ENCODE results near the gene LIN7C. TPM values are rescaled to one million over a fixed set of nuclear protein-coding genes. Genes with fewer than 3 reads are reported as not detected.

The LIN7C gene
- total and polyA plus RNA-seq, 12 donors = 7.2 to 53.4 (median 33.6) TPM

GRCh38 chr11:27468209-27468994 is 38.2 kb downstream of the LIN7C start:
- Histone ChIP-seq H3K27me3 (no peaks in the 10 kb centered on the region), H3K4me1 (replicated peaks in 1 of 2) (peaks cover 37 to 73% of the 10 kb centered on the region in 2 donors), H3K9me3 (replicated peaks in 1 of 3) (no peaks in the 10 kb centered on the region), H3K36me3 (replicated peaks in 1 of 2) (no peaks in the 10 kb centered on the region), H3K27ac (peak overlapping the region in 4 of 5 donors; percentile 33 to 80 (median 69)), H3K4me3 (peak overlapping the region in 1 of 4 donors; percentile 30)
- 24 to 64% (median 47%) methylated on average over 5 of the region's 5 CpGs for WGBS, 4 donors
- peak in 2 of 7 donors; percentile 17 to 19 for DNase-seq
- intact Hi-C loops (cut with DNase I) = loop anchor here in 1 of 2 donors (10.0 kb wide), 1 partner anchor 74 kb away; no protein-coding TSS in a partner anchor
- TF ChIP-seq CTCF (IDR thresholded peaks at IDR 0.05) (no peak), POLR2A (IDR thresholded peaks at IDR 0.05) (peak in 1 of 2 donors; percentile 6)

- no peaks in the 10 kb centered on the region for H3K9me3 ChIP-seq (replicated peaks in 1 of 3)
- DNase-seq = no peak
- H3K4me3 ChIP-seq = peak overlapping the region in 1 of 4 donors; percentile 7
- H3K27me3 ChIP-seq = no peaks in the 10 kb centered on the region
- no peak for TF ChIP-seq CTCF (IDR thresholded peaks at IDR 0.05)
- 82 to 87% (median 83%) methylated on average over 13 of the region's 13 CpGs for WGBS, 4 donors
- peak overlapping the region in 2 of 5 donors; percentile 67 to 71 for H3K27ac ChIP-seq
- peaks cover 41 to 71% of the 10 kb centered on the region in 2 donors for H3K4me1 ChIP-seq (replicated peaks in 1 of 2)
- no peaks in the 10 kb centered on the region for H3K36me3 ChIP-seq (replicated peaks in 1 of 2)
- intact Hi-C loops (cut with DNase I) = loop anchor here in 1 of 2 donors (10.0 kb wide), 1 partner anchor 73 kb away; no protein-coding TSS in a partner anchor
Observed at GRCh38 chr11:27467181-27467913, 39.2 kb downstream of the LIN7C start.

- Histone ChIP-seq H3K27ac (no peak overlapping the region), H3K36me3 (replicated peaks in 1 of 2) (no peaks in the 10 kb centered on the region), H3K4me1 (replicated peaks in 1 of 2) (peaks cover 43 to 71% of the 10 kb centered on the region in 2 donors), H3K4me3 (no peak overlapping the region), H3K27me3 (no peaks in the 10 kb centered on the region), H3K9me3 (replicated peaks in 1 of 3) (no peaks in the 10 kb centered on the region)
- WGBS, 4 donors = 59 to 61% (median 60%) methylated on average over 1 of the region's 1 CpG
- DNase-seq = no peak
- no peak for TF ChIP-seq CTCF (IDR thresholded peaks at IDR 0.05)
- no peak for TF ChIP-seq POLR2A (IDR thresholded peaks at IDR 0.05)
- intact Hi-C loops (cut with DNase I) = loop anchor here in 1 of 2 donors (10.0 kb wide), 1 partner anchor 72 kb away; no protein-coding TSS in a partner anchor
Observed at GRCh38 chr11:27466363-27466762, 40.2 kb downstream of the LIN7C start.

- Histone ChIP-seq H3K27me3 (no peaks in the 10 kb centered on the region), H3K36me3 (replicated peaks in 1 of 2) (no peaks in the 10 kb centered on the region), H3K27ac (no peak overlapping the region), H3K4me1 (replicated peaks in 1 of 2) (peaks cover 43 to 68% of the 10 kb centered on the region in 2 donors), H3K9me3 (replicated peaks in 1 of 3) (no peaks in the 10 kb centered on the region), H3K4me3 (no peak overlapping the region)
- WGBS, 4 donors = 48 to 69% (median 62%) methylated on average over 3 of the region's 3 CpGs
- intact Hi-C loops (cut with DNase I) = loop anchor here in 1 of 2 donors (10.0 kb wide), 1 partner anchor 71 kb away; no protein-coding TSS in a partner anchor
- no peak for TF ChIP-seq CTCF (IDR thresholded peaks at IDR 0.05)
- TF ChIP-seq POLR2A (IDR thresholded peaks at IDR 0.05) = no peak
- DNase-seq = no peak
Observed at GRCh38 chr11:27465629-27466028, 40.9 kb downstream of the LIN7C start.
